Osteoblast (primary cell): ENCODE results near the gene TNFAIP8L1. TPM values are rescaled to one million over a fixed set of nuclear protein-coding genes. Genes with fewer than 3 reads are reported as not detected.

Source experiments
- DNase-seq: peaks from one replicate; pipeline ENCODE4 v3.0.0; 2011; ENCODE audit warnings: low spot score, mixed read lengths; ENCODE audit not compliant: insufficient read length; ENCODE audit errors: missing footprints
- H2AFZ ChIP-seq: 2 replicates; pipeline ENCODE4 v1.6.0; 2011; ENCODE audit warnings: mild to moderate bottlenecking, low read length
- H3K27ac ChIP-seq: 2 replicates; pipeline ENCODE4 v1.5.1; 2011; ENCODE audit warnings: mild to moderate bottlenecking, low read depth, low read length, moderate library complexity
- H3K27me3 ChIP-seq: 2 replicates; pipeline ENCODE4 v1.6.0; 2012; ENCODE audit warnings: mild to moderate bottlenecking, control low read depth, inconsistent platforms, low read length, moderate library complexity; ENCODE audit not compliant: insufficient read depth
- H3K36me3 ChIP-seq: 2 replicates; pipeline ENCODE4 v1.5.1; 2011; ENCODE audit warnings: mild to moderate bottlenecking, low read length, control low read depth, moderate library complexity; ENCODE audit not compliant: insufficient read depth
- H3K4me1 ChIP-seq: 2 replicates; pipeline ENCODE4 v1.5.1; 2011; ENCODE audit warnings: mild to moderate bottlenecking, low read length, control low read depth, moderate library complexity; ENCODE audit not compliant: insufficient read depth
- H3K4me2 ChIP-seq: 2 replicates; pipeline ENCODE4 v1.6.0; 2011; ENCODE audit warnings: mild to moderate bottlenecking, low read length; ENCODE audit not compliant: insufficient read depth
- H3K4me3 ChIP-seq: fragments of 200-600 bp; sonication (generic); 3 replicates; pipeline ENCODE4 v1.5.1; 2012; ENCODE audit warnings: mild to moderate bottlenecking, low read length, inconsistent platforms; ENCODE audit not compliant: insufficient read depth
- H3K79me2 ChIP-seq: 2 replicates; pipeline ENCODE4 v1.6.0; 2012; ENCODE audit warnings: mild to moderate bottlenecking, low read length, control low read depth, inconsistent platforms; ENCODE audit not compliant: insufficient read depth
- H3K9me3 ChIP-seq: 2 replicates; pipeline ENCODE4 v1.5.1; 2011; ENCODE audit warnings: low read depth, low read length, control low read depth
- H4K20me1 ChIP-seq: 2 replicates; pipeline ENCODE4 v1.6.0; 2012; ENCODE audit warnings: mild to moderate bottlenecking, low read length, control low read depth; ENCODE audit not compliant: insufficient read depth
- CTCF ChIP-seq: IDR thresholded peaks from 2 replicates; pipeline ENCODE4 v1.5.1; 2011; ENCODE audit warnings: mild to moderate bottlenecking, low read depth, low read length, moderate library complexity; ENCODE audit errors: extremely low read depth
- total RNA-seq: library from RNA; depleted of rRNA; stranded (reverse); fragments of >200 nt; gene quantifications from 2 replicates; pipeline ENCODE4 v1.2.3, GENCODE V29; 2012

TNFAIP8L1 gene
- total RNA-seq, 1 donor: 1.8 TPM

- no peaks in the 10 kb centered on the region for H3K27me3 ChIP-seq
- no peak overlapping the region for H3K27ac ChIP-seq
- no peak overlapping the region for H3K4me2 ChIP-seq
- peaks cover 66% of the 10 kb centered on the region for H3K36me3 ChIP-seq
- no peaks in the 10 kb centered on the region for H3K79me2 ChIP-seq
- peak; percentile 53 for DNase-seq
- TF ChIP-seq CTCF: no peak
- peaks cover 4% of the 10 kb centered on the region for H4K20me1 ChIP-seq
- no peaks in the 10 kb centered on the region for H3K9me3 ChIP-seq
- no peak overlapping the region for H2AFZ ChIP-seq
- H3K4me1 ChIP-seq: no peaks in the 10 kb centered on the region
- no peak overlapping the region for H3K4me3 ChIP-seq
Observed at GRCh38 chr19:4682417-4683200, 43.3 kb downstream of the TNFAIP8L1 start.

GRCh38 chr19:4684312-4685095 lies 45.2 kb downstream of the TNFAIP8L1 start:
- Histone ChIP-seq H3K36me3 (peaks cover 73% of the 10 kb centered on the region), H3K4me1 (no peaks in the 10 kb centered on the region), H3K27me3 (no peaks in the 10 kb centered on the region), H3K4me2 (no peak overlapping the region), H4K20me1 (no peaks in the 10 kb centered on the region), H3K79me2 (no peaks in the 10 kb centered on the region), H2AFZ (no peak overlapping the region), H3K9me3 (no peaks in the 10 kb centered on the region), H3K27ac (no peak overlapping the region), H3K4me3 (no peak overlapping the region)
- no peak for DNase-seq
- no peak for TF ChIP-seq CTCF

- Histone ChIP-seq H3K27me3 (no peaks in the 10 kb centered on the region), H3K9me3 (no peaks in the 10 kb centered on the region), H3K4me1 (no peaks in the 10 kb centered on the region), H4K20me1 (no peaks in the 10 kb centered on the region), H3K4me3 (no peak overlapping the region), H3K27ac (no peak overlapping the region), H2AFZ (no peak overlapping the region), H3K36me3 (peaks cover 70% of the 10 kb centered on the region), H3K79me2 (no peaks in the 10 kb centered on the region), H3K4me2 (no peak overlapping the region)
- no peak for DNase-seq
- no peak for TF ChIP-seq CTCF
Observed at GRCh38 chr19:4686700-4687099, 47.4 kb downstream of the TNFAIP8L1 start.

- H2AFZ ChIP-seq: no peak overlapping the region
- H3K9me3 ChIP-seq: no peaks in the 10 kb centered on the region
- DNase-seq: peak; percentile 75
- no peak overlapping the region for H3K4me3 ChIP-seq
- peaks cover 72% of the 10 kb centered on the region for H3K36me3 ChIP-seq
- H3K79me2 ChIP-seq: peaks cover 3% of the 10 kb centered on the region
- H4K20me1 ChIP-seq: no peaks in the 10 kb centered on the region
- no peak overlapping the region for H3K27ac ChIP-seq
- no peak for TF ChIP-seq CTCF
- H3K4me2 ChIP-seq: no peak overlapping the region
- H3K4me1 ChIP-seq: no peaks in the 10 kb centered on the region
- H3K27me3 ChIP-seq: no peaks in the 10 kb centered on the region
Observed at GRCh38 chr19:4687396-4687795, 48.1 kb downstream of the TNFAIP8L1 start.
